ENCODE data around the gene KCNE5. TPM values are rescaled to one million over a fixed set of nuclear protein-coding genes. Genes with fewer than 3 reads are reported as not detected.

Gene KCNE5
- total RNA-seq, 1 donor from 2014 or later: 20.4 TPM

GRCh38 chrX:109622270-109622669 lies 2.7 kb downstream of the KCNE5 start:
- no peak overlapping the region for H3K4me3 ChIP-seq (ENCODE audit: low read length in 3 of 3)
- H3K27ac ChIP-seq (ENCODE audit: low read depth, low read length): no peak overlapping the region
- no peaks in the 10 kb centered on the region for H3K36me3 ChIP-seq (ENCODE audit: control insufficient read depth in 3 of 3, insufficient read depth in 3 of 3, low read length in 3 of 3)
- peaks cover 0 to 18% (median 0%) of the 10 kb centered on the region in 3 donors for H3K27me3 ChIP-seq (ENCODE audit: control insufficient read depth in 3 of 3, insufficient read depth in 3 of 3, low read length in 3 of 3)
- no peak overlapping the region for H3K9ac ChIP-seq (ENCODE audit: low read depth in 1 of 3, low read length in 3 of 3)
- H3K4me1 ChIP-seq (ENCODE audit: control insufficient read depth in 3 of 3, insufficient read depth in 3 of 3, low read length in 3 of 3): peaks cover 0 to 2% (median 0%) of the 10 kb centered on the region in 3 donors
- H3K9me3 ChIP-seq (ENCODE audit: control insufficient read depth in 3 of 3, low read length in 3 of 3): no peaks in the 10 kb centered on the region

GRCh38 chrX:109619771-109620170 lies 5.2 kb downstream of the KCNE5 start:
- H3K4me3 ChIP-seq (ENCODE audit: low read length in 3 of 3): no peak overlapping the region
- no peak overlapping the region for H3K9ac ChIP-seq (ENCODE audit: low read depth in 1 of 3, low read length in 3 of 3)
- H3K9me3 ChIP-seq (ENCODE audit: control insufficient read depth in 3 of 3, low read length in 3 of 3): no peaks in the 10 kb centered on the region
- H3K4me1 ChIP-seq (ENCODE audit: control insufficient read depth in 3 of 3, insufficient read depth in 3 of 3, low read length in 3 of 3): peaks cover 0 to 2% (median 2%) of the 10 kb centered on the region in 3 donors
- H3K27me3 ChIP-seq (ENCODE audit: control insufficient read depth in 3 of 3, insufficient read depth in 3 of 3, low read length in 3 of 3): peaks cover 0 to 12% (median 0%) of the 10 kb centered on the region in 3 donors
- no peaks in the 10 kb centered on the region for H3K36me3 ChIP-seq (ENCODE audit: control insufficient read depth in 3 of 3, insufficient read depth in 3 of 3, low read length in 3 of 3)
- no peak overlapping the region for H3K27ac ChIP-seq (ENCODE audit: low read depth, low read length)

DNA sequence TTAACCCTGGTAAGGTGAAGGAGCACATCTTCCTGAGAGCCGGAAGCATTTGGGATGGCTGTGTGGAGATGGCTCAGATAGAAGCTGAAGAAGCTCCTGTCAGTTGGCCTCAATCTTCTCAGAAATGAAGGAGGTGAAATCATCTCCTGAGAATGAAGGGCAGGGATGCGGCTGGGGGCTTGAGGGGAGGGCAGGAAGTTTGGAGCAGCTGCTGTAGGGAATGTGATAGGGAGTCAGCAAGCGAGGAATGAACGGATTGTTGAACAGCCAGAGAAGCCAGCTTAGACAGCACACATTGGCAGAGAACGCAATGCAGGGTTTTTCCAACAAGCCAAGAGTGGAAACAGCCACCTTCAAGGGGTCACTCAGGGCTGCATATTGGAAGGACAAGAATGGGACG lies 10.0 kb downstream of the KCNE5 start:
- Histone ChIP-seq H3K4me1 (ENCODE audit: control insufficient read depth in 3 of 3, insufficient read depth in 3 of 3, low read length in 3 of 3) (peaks cover 0 to 2% (median 0%) of the 10 kb centered on the region in 3 donors), H3K9me3 (ENCODE audit: control insufficient read depth in 3 of 3, low read length in 3 of 3) (no peaks in the 10 kb centered on the region), H3K27me3 (ENCODE audit: control insufficient read depth in 3 of 3, insufficient read depth in 3 of 3, low read length in 3 of 3) (peaks cover 0 to 9% (median 0%) of the 10 kb centered on the region in 3 donors), H3K4me3 (ENCODE audit: low read length in 3 of 3) (no peak overlapping the region), H3K36me3 (ENCODE audit: control insufficient read depth in 3 of 3, insufficient read depth in 3 of 3, low read length in 3 of 3) (no peaks in the 10 kb centered on the region), H3K27ac (ENCODE audit: low read depth, low read length) (no peak overlapping the region), H3K9ac (ENCODE audit: low read depth in 1 of 3, low read length in 3 of 3) (no peak overlapping the region)

- H3K4me1 ChIP-seq (ENCODE audit: control insufficient read depth in 3 of 3, insufficient read depth in 3 of 3, low read length in 3 of 3): peaks cover 2 to 18% (median 5%) of the 10 kb centered on the region in 3 donors
- H3K9ac ChIP-seq (ENCODE audit: low read depth in 1 of 3, low read length in 3 of 3): no peak overlapping the region
- H3K36me3 ChIP-seq (ENCODE audit: control insufficient read depth in 3 of 3, insufficient read depth in 3 of 3, low read length in 3 of 3): no peaks in the 10 kb centered on the region
- no peak overlapping the region for H3K4me3 ChIP-seq (ENCODE audit: low read length in 3 of 3)
- peaks cover 0 to 17% (median 7%) of the 10 kb centered on the region in 3 donors for H3K27me3 ChIP-seq (ENCODE audit: control insufficient read depth in 3 of 3, insufficient read depth in 3 of 3, low read length in 3 of 3)
- no peaks in the 10 kb centered on the region for H3K9me3 ChIP-seq (ENCODE audit: control insufficient read depth in 3 of 3, low read length in 3 of 3)
- no peak overlapping the region for H3K27ac ChIP-seq (ENCODE audit: low read depth, low read length)
These were observed 23.5 kb downstream of the KCNE5 start for GRCh38 chrX:109601486-109601885.

DNA sequence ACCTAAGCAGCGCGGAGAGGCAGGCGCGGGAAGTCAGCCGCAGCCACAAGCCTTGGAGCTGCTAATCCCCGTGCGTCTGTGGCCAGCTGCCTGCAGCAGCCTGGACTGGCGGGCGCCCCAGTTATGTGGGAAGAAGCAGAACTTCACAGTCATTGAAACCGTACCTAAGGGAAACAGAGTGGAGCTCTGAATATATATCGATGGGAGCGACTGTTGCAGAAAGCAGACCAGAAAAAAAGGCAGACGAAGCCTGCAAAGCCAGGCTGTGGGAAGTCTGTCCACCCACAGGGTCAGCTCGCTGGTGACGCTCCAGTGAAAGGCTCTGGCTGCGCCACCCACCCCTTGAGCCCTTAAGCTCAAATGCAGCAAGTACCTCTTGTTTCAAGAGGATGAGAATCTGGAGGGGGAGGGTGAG lies 24.7 kb downstream of the KCNE5 start:
- Histone ChIP-seq H3K36me3 (ENCODE audit: control insufficient read depth in 3 of 3, insufficient read depth in 3 of 3, low read length in 3 of 3) (no peaks in the 10 kb centered on the region), H3K27me3 (ENCODE audit: control insufficient read depth in 3 of 3, insufficient read depth in 3 of 3, low read length in 3 of 3) (peaks cover 0 to 17% (median 7%) of the 10 kb centered on the region in 3 donors), H3K27ac (ENCODE audit: low read depth, low read length) (peak overlapping the region; percentile 18), H3K4me1 (ENCODE audit: control insufficient read depth in 3 of 3, insufficient read depth in 3 of 3, low read length in 3 of 3) (peaks cover 2 to 18% (median 5%) of the 10 kb centered on the region in 3 donors), H3K9me3 (ENCODE audit: control insufficient read depth in 3 of 3, low read length in 3 of 3) (no peaks in the 10 kb centered on the region), H3K4me3 (ENCODE audit: low read length in 3 of 3) (peak overlapping the region in 1 of 3 donors; percentile 46), H3K9ac (ENCODE audit: low read depth in 1 of 3, low read length in 3 of 3) (peak overlapping the region in 1 of 3 donors; percentile 8)

DNA sequence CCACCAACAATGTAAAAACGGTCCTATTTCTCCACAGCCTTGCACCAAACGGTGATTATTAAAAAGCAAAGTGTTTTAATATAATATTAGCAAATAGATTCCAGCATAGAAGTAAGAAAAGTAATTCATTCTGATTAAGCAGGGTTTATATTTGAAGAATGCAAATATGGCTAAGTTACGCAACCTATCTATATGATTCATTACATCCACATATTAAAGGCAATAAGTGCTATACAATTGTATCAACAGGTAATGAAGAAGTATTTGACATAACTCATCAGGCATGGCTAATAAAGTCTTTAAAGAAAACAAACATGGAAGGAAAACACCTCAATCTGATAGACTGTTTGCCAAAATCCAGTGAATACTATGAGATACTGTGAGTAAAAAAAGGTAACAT lies 29.0 kb downstream of the KCNE5 start:
- no peaks in the 10 kb centered on the region for H3K27me3 ChIP-seq (ENCODE audit: control insufficient read depth in 3 of 3, insufficient read depth in 3 of 3, low read length in 3 of 3)
- H3K9ac ChIP-seq (ENCODE audit: low read depth in 1 of 3, low read length in 3 of 3): no peak overlapping the region
- peaks cover 2 to 8% (median 5%) of the 10 kb centered on the region in 3 donors for H3K4me1 ChIP-seq (ENCODE audit: control insufficient read depth in 3 of 3, insufficient read depth in 3 of 3, low read length in 3 of 3)
- no peak overlapping the region for H3K4me3 ChIP-seq (ENCODE audit: low read length in 3 of 3)
- no peaks in the 10 kb centered on the region for H3K36me3 ChIP-seq (ENCODE audit: control insufficient read depth in 3 of 3, insufficient read depth in 3 of 3, low read length in 3 of 3)
- no peak overlapping the region for H3K27ac ChIP-seq (ENCODE audit: low read depth, low read length)
- H3K9me3 ChIP-seq (ENCODE audit: control insufficient read depth in 3 of 3, low read length in 3 of 3): no peaks in the 10 kb centered on the region

DNA sequence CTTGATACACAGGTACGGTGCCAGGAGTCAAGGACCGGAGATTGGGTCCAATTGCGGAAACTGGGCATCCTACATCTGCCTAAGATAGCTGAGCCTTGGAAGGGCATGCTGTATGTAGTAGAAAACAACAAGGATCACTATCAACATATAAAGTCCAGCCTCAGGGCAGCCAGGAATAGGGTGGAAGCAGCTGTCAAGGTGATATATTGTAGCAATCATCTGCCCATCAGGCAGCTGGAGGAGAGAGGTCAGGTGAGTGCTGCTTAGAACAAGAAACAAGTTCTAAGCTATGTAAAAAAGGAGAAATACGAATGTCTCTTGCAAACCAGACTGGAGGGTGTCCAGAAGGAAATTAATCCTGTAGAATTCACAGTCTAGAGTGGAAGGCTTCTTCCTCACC lies 34.8 kb downstream of the KCNE5 start:
- Histone ChIP-seq H3K4me1 (ENCODE audit: control insufficient read depth in 3 of 3, insufficient read depth in 3 of 3, low read length in 3 of 3) (peaks cover 0 to 12% (median 6%) of the 10 kb centered on the region in 3 donors), H3K4me3 (ENCODE audit: low read length in 3 of 3) (no peak overlapping the region), H3K36me3 (ENCODE audit: control insufficient read depth in 3 of 3, insufficient read depth in 3 of 3, low read length in 3 of 3) (no peaks in the 10 kb centered on the region), H3K27me3 (ENCODE audit: control insufficient read depth in 3 of 3, insufficient read depth in 3 of 3, low read length in 3 of 3) (peaks cover 0 to 4% (median 0%) of the 10 kb centered on the region in 3 donors), H3K27ac (ENCODE audit: low read depth, low read length) (peak overlapping the region; percentile 50), H3K9ac (ENCODE audit: low read depth in 1 of 3, low read length in 3 of 3) (no peak overlapping the region), H3K9me3 (ENCODE audit: control insufficient read depth in 3 of 3, low read length in 3 of 3) (no peaks in the 10 kb centered on the region)

- H3K9me3 ChIP-seq (ENCODE audit: control insufficient read depth in 3 of 3, low read length in 3 of 3): no peaks in the 10 kb centered on the region
- no peak overlapping the region for H3K9ac ChIP-seq (ENCODE audit: low read depth in 1 of 3, low read length in 3 of 3)
- H3K4me3 ChIP-seq (ENCODE audit: low read length in 3 of 3): no peak overlapping the region
- no peaks in the 10 kb centered on the region for H3K36me3 ChIP-seq (ENCODE audit: control insufficient read depth in 3 of 3, insufficient read depth in 3 of 3, low read length in 3 of 3)
- peaks cover 0 to 4% (median 0%) of the 10 kb centered on the region in 3 donors for H3K27me3 ChIP-seq (ENCODE audit: control insufficient read depth in 3 of 3, insufficient read depth in 3 of 3, low read length in 3 of 3)
- no peak overlapping the region for H3K27ac ChIP-seq (ENCODE audit: low read depth, low read length)
- peaks cover 0 to 11% (median 6%) of the 10 kb centered on the region in 3 donors for H3K4me1 ChIP-seq (ENCODE audit: control insufficient read depth in 3 of 3, insufficient read depth in 3 of 3, low read length in 3 of 3)
These were observed 39.5 kb downstream of the KCNE5 start for GRCh38 chrX:109585488-109585887.

DNA sequence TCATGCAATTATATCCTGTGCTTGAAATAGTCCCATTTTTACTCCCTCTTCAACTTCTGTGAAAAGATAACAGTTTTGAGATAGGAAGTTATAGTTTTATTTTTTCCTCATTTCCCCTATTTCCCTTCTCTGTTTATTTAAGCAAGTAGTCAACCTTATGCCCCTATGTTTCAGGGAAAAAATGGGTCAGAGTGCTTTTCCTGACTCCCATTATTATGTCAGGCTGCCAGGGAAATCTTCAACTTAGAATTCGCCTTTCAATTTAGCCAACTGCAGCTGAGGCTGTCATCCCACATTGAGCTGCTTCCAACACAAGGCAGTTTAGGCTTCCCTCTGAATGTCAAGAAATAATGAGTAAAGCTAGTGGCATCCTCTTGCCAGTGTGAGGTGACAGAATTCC lies 46.1 kb downstream of the KCNE5 start:
- Histone ChIP-seq H3K4me3 (ENCODE audit: low read length in 3 of 3) (no peak overlapping the region), H3K9ac (ENCODE audit: low read depth in 1 of 3, low read length in 3 of 3) (no peak overlapping the region), H3K36me3 (ENCODE audit: control insufficient read depth in 3 of 3, insufficient read depth in 3 of 3, low read length in 3 of 3) (no peaks in the 10 kb centered on the region), H3K9me3 (ENCODE audit: control insufficient read depth in 3 of 3, low read length in 3 of 3) (no peaks in the 10 kb centered on the region), H3K27ac (ENCODE audit: low read depth, low read length) (no peak overlapping the region), H3K4me1 (ENCODE audit: control insufficient read depth in 3 of 3, insufficient read depth in 3 of 3, low read length in 3 of 3) (no peaks in the 10 kb centered on the region), H3K27me3 (ENCODE audit: control insufficient read depth in 3 of 3, insufficient read depth in 3 of 3, low read length in 3 of 3) (no peaks in the 10 kb centered on the region)

DNA sequence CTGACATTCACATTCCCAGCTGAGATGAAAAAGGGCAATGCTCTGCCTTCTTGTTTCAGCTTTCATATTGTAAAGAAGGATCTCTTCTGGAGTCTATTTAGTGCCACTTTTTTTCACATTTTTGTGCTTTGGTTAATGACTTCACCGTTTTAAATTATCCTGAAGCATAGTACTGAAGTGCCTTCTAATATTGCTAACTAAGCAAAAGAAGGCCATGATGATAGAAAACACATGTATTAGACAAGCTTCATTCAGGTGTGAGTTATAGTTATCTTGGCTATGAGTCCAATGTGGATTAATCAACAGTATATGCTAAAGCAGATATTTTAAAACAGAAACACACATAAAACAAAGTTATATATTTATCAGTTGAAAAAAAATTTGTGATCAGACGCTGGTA lies 47.9 kb downstream of the KCNE5 start:
- H3K4me3 ChIP-seq (ENCODE audit: low read length in 3 of 3): no peak overlapping the region
- H3K36me3 ChIP-seq (ENCODE audit: control insufficient read depth in 3 of 3, insufficient read depth in 3 of 3, low read length in 3 of 3): no peaks in the 10 kb centered on the region
- H3K27me3 ChIP-seq (ENCODE audit: control insufficient read depth in 3 of 3, insufficient read depth in 3 of 3, low read length in 3 of 3): no peaks in the 10 kb centered on the region
- H3K27ac ChIP-seq (ENCODE audit: low read depth, low read length): no peak overlapping the region
- H3K9me3 ChIP-seq (ENCODE audit: control insufficient read depth in 3 of 3, low read length in 3 of 3): no peaks in the 10 kb centered on the region
- H3K9ac ChIP-seq (ENCODE audit: low read depth in 1 of 3, low read length in 3 of 3): no peak overlapping the region
- H3K4me1 ChIP-seq (ENCODE audit: control insufficient read depth in 3 of 3, insufficient read depth in 3 of 3, low read length in 3 of 3): no peaks in the 10 kb centered on the region

Measured in skeletal muscle tissue (tissue), 4 donors.